IMR-90 (cell line): Measurements from ENCODE around the gene CD164L2. TPM values are rescaled to one million over a fixed set of nuclear protein-coding genes. Genes with fewer than 3 reads are reported as not detected.

ENCODE experiments used
- ATAC-seq: fragments of 200-7000 bp; cut with Tn5 transposase; 2 replicates; pipeline ENCODE4 v1.9.1; 2020; ENCODE audit warnings: low read depth, mild to moderate bottlenecking, moderate library complexity
- BruUV-seq: library from RNA; stranded (reverse); fragments of 400-500 nt; replicated peaks from 2 replicates; lab custom pipeline; 2021; lab: Mats Ljungman, UMichigan
- CTCF ChIA-PET: fragments of 300-600 bp; formaldehyde crosslinking; extraction: SDS; loops from one replicate; lab custom pipeline; 2021; ENCODE audit warnings: antibody characterized with exemption; lab: Yijun Ruan, JAX
- POLR2A ChIA-PET: fragments of 300-600 bp; sonication (Branson Sonifier 250); formaldehyde crosslinking; loops from one replicate; lab custom pipeline; 2022; ENCODE audit warnings: antibody characterized with exemption; ENCODE audit not compliant: unreplicated experiment; lab: Charles Lee
- DNase-seq: peaks from one replicate; pipeline ENCODE4 v3.0.0; 2013
- H2AFZ ChIP-seq: replicated peaks from 2 replicates; pipeline ENCODE3; 2013; ENCODE audit warnings: low read length, mild to moderate bottlenecking; ENCODE audit not compliant: poor library complexity
- H2AK5ac ChIP-seq: 2 replicates; pipeline ENCODE4 v1.6.1; 2013; ENCODE audit warnings: low read depth, low read length, inconsistent platforms
- H2AK9ac ChIP-seq: replicated peaks from 2 replicates; pipeline ENCODE3; 2013; ENCODE audit warnings: mild to moderate bottlenecking, low read depth, low read length, moderate library complexity; ENCODE audit not compliant: poor library complexity
- H2BK120ac ChIP-seq: 2 replicates; pipeline ENCODE4 v1.6.1; 2013; ENCODE audit warnings: low read depth, low read length, inconsistent platforms
- H2BK15ac ChIP-seq: 3 replicates; pipeline ENCODE4 v1.6.1; 2013; ENCODE audit warnings: low read depth, low read length, inconsistent platforms
- H2BK20ac ChIP-seq: 2 replicates; pipeline ENCODE4 v1.6.1; 2013; ENCODE audit warnings: low read depth, mild to moderate bottlenecking, inconsistent platforms, low read length, moderate library complexity
- H2BK5ac ChIP-seq: 2 replicates; pipeline ENCODE4 v1.6.1; 2013; ENCODE audit warnings: mild to moderate bottlenecking, low read depth, low read length, inconsistent platforms; ENCODE audit not compliant: poor library complexity, severe bottlenecking
- H3K14ac ChIP-seq: replicated peaks from 2 replicates; pipeline ENCODE4 v1.6.1; 2013; ENCODE audit warnings: low read depth, low read length, inconsistent platforms
- H3K18ac ChIP-seq: 2 replicates; pipeline ENCODE4 v1.6.1; 2013; ENCODE audit warnings: low read depth, low read length, control low read depth
- H3K23ac ChIP-seq: 2 replicates; pipeline ENCODE4 v1.6.1; 2013; ENCODE audit warnings: low read depth, low read length, inconsistent platforms
- H3K27ac ChIP-seq: 2 replicates; pipeline ENCODE4 v1.5.1; 2013; ENCODE audit warnings: mild to moderate bottlenecking, control low read depth, low read length; ENCODE audit not compliant: insufficient read depth
- H3K27me3 ChIP-seq: 2 replicates; pipeline ENCODE4 v1.6.1; 2013; ENCODE audit warnings: low read length; ENCODE audit not compliant: control insufficient read depth, insufficient read depth
- H3K36me3 ChIP-seq: 2 replicates; pipeline ENCODE4 v1.6.1; 2013; ENCODE audit warnings: low read length, mixed read lengths; ENCODE audit not compliant: control insufficient read depth, insufficient read depth
- H3K4ac ChIP-seq: 2 replicates; pipeline ENCODE4 v1.6.1; 2013; ENCODE audit warnings: low read depth, low read length, inconsistent platforms
- H3K4me1 ChIP-seq: 2 replicates; pipeline ENCODE4 v1.6.1; 2013; ENCODE audit warnings: low read length, mixed read lengths; ENCODE audit not compliant: control insufficient read depth, insufficient read depth
- H3K4me2 ChIP-seq: 2 replicates; pipeline ENCODE4 v1.6.1; 2013; ENCODE audit warnings: low read depth, mild to moderate bottlenecking, control low read depth, low read length, moderate library complexity
- H3K4me3 ChIP-seq: 2 replicates; pipeline ENCODE4 v1.5.1; 2013; ENCODE audit warnings: low read depth, mild to moderate bottlenecking, control low read depth, low read length, moderate library complexity; ENCODE audit not compliant: insufficient read depth
- H3K56ac ChIP-seq: 2 replicates; pipeline ENCODE4 v1.6.1; 2013; ENCODE audit warnings: low read length, inconsistent platforms; ENCODE audit not compliant: insufficient read depth; ENCODE audit errors: extremely low read depth
- H3K79me1 ChIP-seq, 2 experiments: 2 replicates each; pipeline ENCODE4 v1.6.1; 2013; ENCODE audit warnings: low read length in 2 of 2, inconsistent platforms in 1 of 2, low read depth in 1 of 2
- H3K9ac ChIP-seq: 2 replicates; pipeline ENCODE4 v1.6.1; 2013; ENCODE audit warnings: low read depth, low read length, control low read depth
- H3K9me1 ChIP-seq: 2 replicates; pipeline ENCODE4 v1.6.1; 2013; ENCODE audit warnings: low read length, inconsistent platforms; ENCODE audit not compliant: insufficient read depth
- H3K9me3 ChIP-seq: 2 replicates; pipeline ENCODE4 v1.6.1; 2013; ENCODE audit warnings: low read length; ENCODE audit not compliant: control insufficient read depth, insufficient read depth
- H4K20me1 ChIP-seq: 2 replicates; pipeline ENCODE4 v1.6.1; 2013; ENCODE audit warnings: low read length, inconsistent platforms; ENCODE audit not compliant: insufficient read depth
- H4K5ac ChIP-seq: 2 replicates; pipeline ENCODE4 v1.6.1; 2013; ENCODE audit warnings: mild to moderate bottlenecking, low read depth, low read length, control low read depth
- H4K8ac ChIP-seq, 2 experiments: 2 replicates each; pipeline ENCODE4 v1.6.1; 2013; ENCODE audit warnings: low read depth in 2 of 2, low read length in 2 of 2, control low read depth in 1 of 2, inconsistent platforms in 1 of 2
- H4K91ac ChIP-seq: 2 replicates; pipeline ENCODE4 v1.6.1; 2013; ENCODE audit warnings: low read depth, low read length, inconsistent platforms; ENCODE audit not compliant: insufficient read depth
- BHLHE40 ChIP-seq: fragments of 150-350 bp; IDR thresholded peaks from 2 replicates; pipeline ENCODE4 v1.6.1; 2016; ENCODE audit warnings: mild to moderate bottlenecking, low read depth, low read length
- CEBPB ChIP-seq: IDR thresholded peaks from 2 replicates; pipeline ENCODE4 v1.6.1; 2012; ENCODE audit warnings: low read depth, low read length, improper control_type of control experiment
- CHD1 ChIP-seq: IDR thresholded peaks from 2 replicates; pipeline ENCODE4 v1.6.1; 2012; ENCODE audit warnings: low read depth, low read length, improper control_type of control experiment
- CTCF ChIP-seq: conservative IDR thresholded peaks from 2 replicates; pipeline ENCODE4 v1.5.1; 2012; ENCODE audit warnings: mild to moderate bottlenecking, low read depth, low read length, improper control_type of control experiment
- FOS ChIP-seq: fragments of 150-350 bp; IDR thresholded peaks from 2 replicates; pipeline ENCODE4 v1.6.1; 2016; ENCODE audit warnings: low read depth, low read length
- MAFK ChIP-seq: IDR thresholded peaks from 2 replicates; pipeline ENCODE4 v1.6.1; 2012; ENCODE audit warnings: low read depth, low read length, improper control_type of control experiment
- MAZ ChIP-seq: IDR thresholded peaks from 2 replicates; pipeline ENCODE4 v1.6.1; 2012; ENCODE audit warnings: low read depth, mild to moderate bottlenecking, low read length, improper control_type of control experiment, moderate library complexity, borderline replicate concordance
- MXI1 ChIP-seq: IDR thresholded peaks from 2 replicates; pipeline ENCODE4 v1.6.1; 2012; ENCODE audit warnings: low read depth, mild to moderate bottlenecking, low read length, moderate library complexity, borderline replicate concordance
- NFE2L2 ChIP-seq: fragments of 150-350 bp; IDR thresholded peaks from 2 replicates; pipeline ENCODE4 v1.6.1; 2016; ENCODE audit warnings: low read depth, mild to moderate bottlenecking, low read length
- POLR2A ChIP-seq: IDR thresholded peaks from 2 replicates; pipeline ENCODE4 v1.6.1; 2012; ENCODE audit warnings: mild to moderate bottlenecking, low read depth, low read length
- RAD21 ChIP-seq: IDR thresholded peaks from 2 replicates; pipeline ENCODE4 v1.6.1; 2012; ENCODE audit warnings: low read length, improper control_type of control experiment
- RCOR1 ChIP-seq: IDR thresholded peaks from 2 replicates; pipeline ENCODE4 v1.6.1; 2012; ENCODE audit warnings: mild to moderate bottlenecking, low read length, improper control_type of control experiment; ENCODE audit not compliant: insufficient replicate concordance
- RFX5 ChIP-seq: IDR thresholded peaks from 2 replicates; pipeline ENCODE4 v1.8.0; 2012; ENCODE audit warnings: low read depth, mild to moderate bottlenecking, low read length, moderate library complexity
- SMC3 ChIP-seq: fragments of 150-350 bp; IDR thresholded peaks from 2 replicates; pipeline ENCODE4 v1.6.1; 2016; ENCODE audit warnings: low read depth, mild to moderate bottlenecking, antibody characterized with exemption, low read length, moderate library complexity
- WGBS, 2 experiments: methylation state at CpG; one replicate each; pipeline versions ENCODE4 v1.1.5 to v1.1.7; 2013; ENCODE audit warnings: missing lambda C conversion rate in 2 of 2; ENCODE audit not compliant: insufficient read length in 1 of 2; ENCODE audit errors: extremely low coverage in 2 of 2; 5-methylcytosine and 5-hydroxymethylcytosine counted together
- dilution Hi-C: fragments of 300-500 bp; cut with HindIII; formaldehyde crosslinking; loops from one replicate; pipeline ENCODE4 v1.14.3; 2018; ENCODE audit warnings: low sequenced_read_pairs; ENCODE audit not compliant: unreplicated experiment
- in situ Hi-C: fragments of 300-500 bp; cut with MboI; formaldehyde crosslinking; loops from 3 replicates; pipeline ENCODE4 v1.14.3; 2019; ENCODE audit warnings: low sequenced_read_pairs, inconsistent platforms, mixed read lengths
- intact Hi-C: fragments of 100-400 bp; cut with micrococcal nuclease; formaldehyde crosslinking; loops from 2 replicates; pipeline ENCODE4 v1.10.0; 2022
- polyA plus RNA-seq, 3 experiments: library from polyadenylated mRNA; depleted of rRNA; stranded (reverse); fragments of >200 nt; gene quantifications; 2 replicates each; pipeline ENCODE4 v1.2.3, GENCODE V29; 2012; ENCODE audit warnings: low replicate concordance in 1 of 3
- total RNA-seq: library from RNA; depleted of rRNA; stranded (reverse); fragments of >200 nt; gene quantifications from 2 replicates; pipeline ENCODE4 v1.2.3, GENCODE V29; 2012
- TF ChIP-seq, protein P1 (sequence below): fragments of 150-350 bp; IDR thresholded peaks from 2 replicates; pipeline ENCODE4 v1.6.1; 2016; ENCODE audit warnings: low read depth, mild to moderate bottlenecking, low read length, moderate library complexity, borderline replicate concordance
- TF ChIP-seq, protein P2 (sequence below): fragments of 150-350 bp; IDR thresholded peaks from 2 replicates; pipeline ENCODE4 v1.6.1; 2017; ENCODE audit warnings: mild to moderate bottlenecking, antibody characterized with exemption, low read length, low read depth

Gene CD164L2
- total and polyA plus RNA-seq, 2 of the 4 experiments (the other 2 are of a cell fraction), result not detected

DNA sequence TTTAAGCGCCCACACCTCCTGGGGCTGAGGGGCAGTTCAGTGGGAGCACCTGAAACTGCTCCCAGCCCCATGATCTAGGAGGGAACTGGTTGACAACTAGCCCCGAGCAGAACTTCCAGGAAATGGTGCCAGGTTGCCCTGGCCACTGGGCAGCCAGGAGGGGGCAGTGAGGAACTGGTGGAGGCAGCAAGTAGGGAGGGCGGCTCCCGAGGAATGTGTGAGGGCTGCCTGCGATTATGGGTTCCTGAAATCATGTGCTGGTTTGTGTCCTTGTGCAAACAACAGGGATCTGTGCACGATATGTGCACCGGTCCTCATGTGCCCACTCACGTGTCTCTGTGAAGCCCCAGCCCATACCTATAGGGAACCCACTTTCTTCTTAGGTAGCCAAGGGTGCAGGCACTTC, 19.2 kb upstream of the CD164L2 start:
- Histone ChIP-seq H2BK120ac (no peak overlapping the region), H2AFZ (peak overlapping the region; percentile 76), H4K91ac (no peak overlapping the region; the same call in 1 of the 2 replicates), H2BK20ac (no peak overlapping the region), H2BK15ac (no peak overlapping the region), H3K9me1 (peaks cover 14% of the 10 kb centered on the region), H3K36me3 (peaks cover 10% of the 10 kb centered on the region), H4K20me1 (peaks cover 12% of the 10 kb centered on the region; the same call in 1 of the 2 replicates), H2BK5ac (no peak overlapping the region), H3K4ac (no peak overlapping the region), H3K23ac (no peak overlapping the region), H3K27ac (no peak overlapping the region), H3K56ac (no peak overlapping the region), H3K79me1 (peaks cover 0 to 10% of the 10 kb centered on the region in 2 experiments; a peak in 1 of 4 replicates), H3K9ac (no peak overlapping the region), H2AK5ac (peak overlapping the region; percentile 66; the same call in 1 of the 2 replicates), H4K5ac (no peak overlapping the region), H2AK9ac (peak overlapping the region; percentile 70), H3K4me3 (no peak overlapping the region), H3K4me2 (no peak overlapping the region), H3K18ac (no peak overlapping the region), H3K9me3 (no peaks in the 10 kb centered on the region), H3K4me1 (peaks cover 19% of the 10 kb centered on the region), H4K8ac (peak overlapping the region in 1 of 2 experiments; percentile 35; a peak in 1 of 4 replicates), H3K27me3 (no peaks in the 10 kb centered on the region), H3K14ac (no peak overlapping the region)
- no TSS peak for BruUV-seq
- ChIA-PET POLR2A (no interaction called here), CTCF (interaction anchor here (1.1 kb wide), 1 partner anchor 10 kb away, joined by 3 read pairs; no protein-coding TSS in a partner anchor)
- in situ Hi-C loops, result no loop called here
- WGBS, 2 experiments, result no CpG with 5 or more reads among the region's 8 CpGs
- intact Hi-C loops, result loop anchor here (1.0 kb wide), 1 partner anchor 204 kb away; no protein-coding TSS in a partner anchor
- DNase-seq (peak; percentile 55), ATAC-seq (peak; percentile 52)
- TF ChIP-seq CEBPB (no peak), FOS (no peak), POLR2A (no peak), RFX5 (no peak), RAD21 (peak; percentile 65), CHD1 (no peak), NFE2L2 (no peak), MAZ (peak; percentile 43; the same call in 1 of the 2 replicates), MAFK (no peak), RCOR1 (no peak), MXI1 (no peak), BHLHE40 (no peak), CTCF (peak; percentile 60), SMC3 (peak; percentile 47)
- TF ChIP-seq, protein P1, sequence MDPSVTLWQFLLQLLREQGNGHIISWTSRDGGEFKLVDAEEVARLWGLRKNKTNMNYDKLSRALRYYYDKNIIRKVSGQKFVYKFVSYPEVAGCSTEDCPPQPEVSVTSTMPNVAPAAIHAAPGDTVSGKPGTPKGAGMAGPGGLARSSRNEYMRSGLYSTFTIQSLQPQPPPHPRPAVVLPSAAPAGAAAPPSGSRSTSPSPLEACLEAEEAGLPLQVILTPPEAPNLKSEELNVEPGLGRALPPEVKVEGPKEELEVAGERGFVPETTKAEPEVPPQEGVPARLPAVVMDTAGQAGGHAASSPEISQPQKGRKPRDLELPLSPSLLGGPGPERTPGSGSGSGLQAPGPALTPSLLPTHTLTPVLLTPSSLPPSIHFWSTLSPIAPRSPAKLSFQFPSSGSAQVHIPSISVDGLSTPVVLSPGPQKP, result no peak
- TF ChIP-seq, protein P2, sequence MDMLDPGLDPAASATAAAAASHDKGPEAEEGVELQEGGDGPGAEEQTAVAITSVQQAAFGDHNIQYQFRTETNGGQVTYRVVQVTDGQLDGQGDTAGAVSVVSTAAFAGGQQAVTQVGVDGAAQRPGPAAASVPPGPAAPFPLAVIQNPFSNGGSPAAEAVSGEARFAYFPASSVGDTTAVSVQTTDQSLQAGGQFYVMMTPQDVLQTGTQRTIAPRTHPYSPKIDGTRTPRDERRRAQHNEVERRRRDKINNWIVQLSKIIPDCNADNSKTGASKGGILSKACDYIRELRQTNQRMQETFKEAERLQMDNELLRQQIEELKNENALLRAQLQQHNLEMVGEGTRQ, result no peak
- dilution Hi-C loops, result no loop called here
